IPS DF 4.7 (cell line): Measurements from ENCODE around the gene NPLOC4.

Source experiments
- DNase-seq: peaks from one replicate; pipeline ENCODE4 v3.0.0-alpha.2; 2013; ENCODE audit warnings: low spot score; ENCODE audit errors: extremely low read depth

Gene NPLOC4

GRCh38 chr17:81568416-81568815, 68.5 kb downstream of the NPLOC4 start:
- DNase-seq, result no peak

- DNase-seq, result no peak
Observed at GRCh38 chr17:81567191-81567590, 69.7 kb downstream of the NPLOC4 start.

- DNase-seq, result no peak
Observed at GRCh38 chr17:81566461-81567126, 70.3 kb downstream of the NPLOC4 start.

GRCh38 chr17:81565231-81565630, 71.7 kb downstream of the NPLOC4 start:
- no peak for DNase-seq

- DNase-seq, result no peak
Observed at GRCh38 chr17:81564778-81565177, 72.1 kb downstream of the NPLOC4 start.

GRCh38 chr17:81563861-81564586, 72.9 kb downstream of the NPLOC4 start:
- no peak for DNase-seq

- DNase-seq, result no peak
Observed at GRCh38 chr17:81561494-81561885, 75.4 kb downstream of the NPLOC4 start.

GRCh38 chr17:81558941-81559806, 77.7 kb downstream of the NPLOC4 start:
- no peak for DNase-seq

GRCh38 chr17:81558115-81558468, 78.8 kb downstream of the NPLOC4 start:
- DNase-seq, result no peak

GRCh38 chr17:81557276-81558114, 79.4 kb downstream of the NPLOC4 start:
- no peak for DNase-seq

GRCh38 chr17:81556863-81557262, 80.0 kb downstream of the NPLOC4 start:
- no peak for DNase-seq

- DNase-seq, result no peak
Observed at GRCh38 chr17:81556175-81556691, 80.7 kb downstream of the NPLOC4 start.

GRCh38 chr17:81553616-81554181, 83.2 kb downstream of the NPLOC4 start:
- DNase-seq, result no peak

- no peak for DNase-seq
Observed at GRCh38 chr17:81553018-81553615, 83.8 kb downstream of the NPLOC4 start.

GRCh38 chr17:81552244-81553017, 84.5 kb downstream of the NPLOC4 start, which contains the start of gene FAAP100:
FAAP100 (minus strand) TSS chr17:81552353; CDS start chr17:81552330, 23 bp downstream.
- no peak for DNase-seq

- DNase-seq, result no peak
Observed at GRCh38 chr17:81551458-81552243, 85.3 kb downstream of the NPLOC4 start.

- DNase-seq, result no peak
Observed at GRCh38 chr17:81550830-81551457, 86.0 kb downstream of the NPLOC4 start.

- DNase-seq, result no peak
Observed at GRCh38 chr17:81550285-81550684, 86.6 kb downstream of the NPLOC4 start.
